ENCODE data around the gene CCDC51. TPM values are rescaled to one million over a fixed set of nuclear protein-coding genes. Genes with fewer than 3 reads are reported as not detected.

Gene CCDC51
- total and polyA plus RNA-seq, 4 donors, result 6.6 to 14.4 (median 11.1) TPM

DNA sequence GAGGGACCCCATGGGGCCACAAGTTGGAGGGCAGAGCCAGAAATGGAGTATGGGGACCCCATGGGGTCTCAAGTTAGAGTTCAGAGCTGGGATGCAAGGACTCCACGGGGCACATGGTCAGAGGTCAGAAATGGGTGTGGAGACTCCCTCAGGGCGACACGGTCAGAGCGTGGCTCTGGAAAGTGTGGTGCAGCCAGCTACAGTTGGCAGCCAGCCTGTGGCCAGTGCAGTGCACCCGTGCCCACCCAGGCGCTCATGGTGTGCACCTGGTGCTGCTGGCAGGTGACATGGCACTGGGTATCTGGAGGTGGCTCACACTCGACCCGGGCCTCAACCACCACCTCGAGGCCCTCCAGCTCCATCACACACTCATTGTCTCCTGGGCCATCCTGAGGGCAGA, 21.3 kb downstream of the CCDC51 start:
- 93 to 95% methylated on average over 9 of the region's 9 CpGs for WGBS, 2 donors
- no peak overlapping the region for H3K9ac ChIP-seq (ENCODE audit: insufficient read depth in 1 of 2, low read length in 2 of 2)
- H3K9me3 ChIP-seq (ENCODE audit: control insufficient read depth in 4 of 4, insufficient read depth in 3 of 4, low read length in 3 of 4), result no peaks in the 10 kb centered on the region
- H3K4me1 ChIP-seq (ENCODE audit: control insufficient read depth in 5 of 5, insufficient read depth in 5 of 5, low read length in 5 of 5), result peaks cover 0 to 1% (median 0%) of the 10 kb centered on the region in 5 donors
- no peaks in the 10 kb centered on the region for H3K27me3 ChIP-seq (ENCODE audit: control insufficient read depth in 3 of 3, insufficient read depth in 3 of 3, low read length in 2 of 3)
- peaks cover 0 to 57% (median 15%) of the 10 kb centered on the region in 4 donors for H3K36me3 ChIP-seq (ENCODE audit: control insufficient read depth in 4 of 4, insufficient read depth in 4 of 4, low read length in 4 of 4)
- no peak for DNase-seq
- no peak for ATAC-seq (ENCODE audit: insufficient read depth, low FRiP score)
- H3K27ac ChIP-seq (ENCODE audit: low read depth in 1 of 2, low read length in 1 of 2), result no peak overlapping the region
- H3K4me3 ChIP-seq, result no peak overlapping the region
- TF ChIP-seq, protein P1, sequence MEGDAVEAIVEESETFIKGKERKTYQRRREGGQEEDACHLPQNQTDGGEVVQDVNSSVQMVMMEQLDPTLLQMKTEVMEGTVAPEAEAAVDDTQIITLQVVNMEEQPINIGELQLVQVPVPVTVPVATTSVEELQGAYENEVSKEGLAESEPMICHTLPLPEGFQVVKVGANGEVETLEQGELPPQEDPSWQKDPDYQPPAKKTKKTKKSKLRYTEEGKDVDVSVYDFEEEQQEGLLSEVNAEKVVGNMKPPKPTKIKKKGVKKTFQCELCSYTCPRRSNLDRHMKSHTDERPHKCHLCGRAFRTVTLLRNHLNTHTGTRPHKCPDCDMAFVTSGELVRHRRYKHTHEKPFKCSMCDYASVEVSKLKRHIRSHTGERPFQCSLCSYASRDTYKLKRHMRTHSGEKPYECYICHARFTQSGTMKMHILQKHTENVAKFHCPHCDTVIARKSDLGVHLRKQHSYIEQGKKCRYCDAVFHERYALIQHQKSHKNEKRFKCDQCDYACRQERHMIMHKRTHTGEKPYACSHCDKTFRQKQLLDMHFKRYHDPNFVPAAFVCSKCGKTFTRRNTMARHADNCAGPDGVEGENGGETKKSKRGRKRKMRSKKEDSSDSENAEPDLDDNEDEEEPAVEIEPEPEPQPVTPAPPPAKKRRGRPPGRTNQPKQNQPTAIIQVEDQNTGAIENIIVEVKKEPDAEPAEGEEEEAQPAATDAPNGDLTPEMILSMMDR (IDR thresholded peaks at IDR 0.05; ENCODE audit: control extremely low read depth, extremely low read depth), result no peak

DNA sequence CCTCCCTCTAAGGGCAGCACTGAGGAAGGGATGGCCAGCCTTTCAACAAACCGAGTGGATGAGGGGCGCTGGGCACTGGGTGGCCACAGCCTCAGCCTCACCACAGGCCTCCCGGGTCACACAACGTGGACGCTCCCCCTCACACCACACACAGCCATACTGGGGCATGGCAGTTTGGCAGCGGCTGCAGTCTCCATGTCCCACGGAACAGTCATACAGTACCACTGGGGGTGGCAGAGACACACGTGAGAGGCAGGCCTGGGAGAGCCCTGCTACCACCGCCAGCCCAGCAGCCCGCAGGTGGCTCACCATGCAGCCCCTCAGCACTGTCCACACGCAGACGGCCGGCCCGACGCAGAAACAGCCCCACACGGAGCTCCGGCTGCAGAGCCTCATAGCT, 21.8 kb downstream of the CCDC51 start:
- TF ChIP-seq, protein P1 (IDR thresholded peaks at IDR 0.05; ENCODE audit: control extremely low read depth, extremely low read depth), result no peak
- H3K27me3 ChIP-seq (ENCODE audit: control insufficient read depth in 3 of 3, insufficient read depth in 3 of 3, low read length in 2 of 3), result no peaks in the 10 kb centered on the region
- H3K9ac ChIP-seq (ENCODE audit: insufficient read depth in 1 of 2, low read length in 2 of 2), result no peak overlapping the region
- DNase-seq, result no peak
- peaks cover 0 to 59% (median 17%) of the 10 kb centered on the region in 4 donors for H3K36me3 ChIP-seq (ENCODE audit: control insufficient read depth in 4 of 4, insufficient read depth in 4 of 4, low read length in 4 of 4)
- no peak overlapping the region for H3K27ac ChIP-seq (ENCODE audit: low read depth in 1 of 2, low read length in 1 of 2)
- H3K9me3 ChIP-seq (ENCODE audit: control insufficient read depth in 4 of 4, insufficient read depth in 3 of 4, low read length in 3 of 4), result no peaks in the 10 kb centered on the region
- peaks cover 0 to 1% (median 0%) of the 10 kb centered on the region in 5 donors for H3K4me1 ChIP-seq (ENCODE audit: control insufficient read depth in 5 of 5, insufficient read depth in 5 of 5, low read length in 5 of 5)
- WGBS, 2 donors, result 94 to 96% methylated on average over 17 of the region's 17 CpGs
- ATAC-seq (ENCODE audit: insufficient read depth, low FRiP score), result no peak
- no peak overlapping the region for H3K4me3 ChIP-seq

DNA sequence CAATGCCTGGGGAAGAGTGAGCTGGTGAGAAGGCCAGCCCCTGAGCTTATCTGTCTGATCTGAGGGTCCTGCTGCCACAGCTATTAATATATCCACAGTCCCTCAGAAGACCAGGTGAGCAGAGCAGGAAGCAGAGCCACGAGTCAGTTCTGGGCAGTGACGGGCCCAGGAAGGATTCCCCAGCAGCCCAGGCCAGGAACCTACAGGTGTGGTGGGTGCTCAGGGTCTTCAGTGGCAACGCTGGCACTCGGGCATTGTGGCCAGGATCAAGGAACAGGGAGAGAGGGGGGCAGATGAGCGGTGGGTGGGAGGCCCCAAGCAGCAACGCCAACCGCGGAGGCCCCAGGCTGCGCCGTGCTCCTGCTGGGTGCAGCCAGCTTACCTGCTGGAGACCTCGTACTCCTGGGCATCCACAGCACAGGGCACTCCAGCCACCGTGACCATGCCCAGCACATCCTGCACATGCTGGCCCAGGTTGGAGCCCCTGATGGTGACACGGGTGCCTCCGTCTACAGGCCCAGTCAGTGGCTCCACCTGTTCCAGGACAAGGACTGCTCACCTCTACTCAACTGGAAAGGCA, 22.3 kb downstream of the CCDC51 start:
- H3K27me3 ChIP-seq (ENCODE audit: control insufficient read depth in 3 of 3, insufficient read depth in 3 of 3, low read length in 2 of 3), result no peaks in the 10 kb centered on the region
- H3K9me3 ChIP-seq (ENCODE audit: control insufficient read depth in 4 of 4, insufficient read depth in 3 of 4, low read length in 3 of 4), result no peaks in the 10 kb centered on the region
- peaks cover 0 to 62% (median 19%) of the 10 kb centered on the region in 4 donors for H3K36me3 ChIP-seq (ENCODE audit: control insufficient read depth in 4 of 4, insufficient read depth in 4 of 4, low read length in 4 of 4)
- no peak overlapping the region for H3K9ac ChIP-seq (ENCODE audit: insufficient read depth in 1 of 2, low read length in 2 of 2)
- DNase-seq (no peak), ATAC-seq (ENCODE audit: insufficient read depth, low FRiP score) (no peak)
- TF ChIP-seq, protein P1 (IDR thresholded peaks at IDR 0.05; ENCODE audit: control extremely low read depth, extremely low read depth), result no peak
- H3K27ac ChIP-seq (ENCODE audit: low read depth in 1 of 2, low read length in 1 of 2), result no peak overlapping the region
- H3K4me3 ChIP-seq, result no peak overlapping the region
- WGBS, 2 donors, result 93 to 94% methylated on average over 14 of the region's 14 CpGs
- H3K4me1 ChIP-seq (ENCODE audit: control insufficient read depth in 5 of 5, insufficient read depth in 5 of 5, low read length in 5 of 5), result no peaks in the 10 kb centered on the region

DNA sequence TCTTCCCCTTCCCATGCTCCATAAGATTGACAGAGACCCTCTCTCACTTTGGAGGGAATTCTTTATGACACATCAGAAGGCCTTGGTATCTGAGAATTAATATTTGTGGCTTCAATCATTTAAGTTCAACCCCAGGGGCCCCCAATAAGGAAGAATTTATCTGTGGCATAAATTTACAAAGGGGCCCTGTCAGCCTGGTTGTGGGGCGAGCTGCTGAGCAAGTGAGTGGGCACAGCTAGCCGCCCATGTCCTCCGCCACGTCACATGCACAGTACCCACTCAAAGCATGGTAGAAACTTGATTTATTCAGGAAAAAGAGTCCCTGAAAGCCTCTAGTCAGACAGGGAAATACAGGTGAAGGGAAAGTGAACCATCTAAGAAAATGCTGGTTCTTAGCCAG, 23.4 kb downstream of the CCDC51 start:
- DNase-seq (no peak), ATAC-seq (ENCODE audit: insufficient read depth, low FRiP score) (no peak)
- Histone ChIP-seq H3K9me3 (ENCODE audit: control insufficient read depth in 4 of 4, insufficient read depth in 3 of 4, low read length in 3 of 4) (no peaks in the 10 kb centered on the region), H3K36me3 (ENCODE audit: control insufficient read depth in 4 of 4, insufficient read depth in 4 of 4, low read length in 4 of 4) (peaks cover 0 to 72% (median 23%) of the 10 kb centered on the region in 4 donors), H3K27me3 (ENCODE audit: control insufficient read depth in 3 of 3, insufficient read depth in 3 of 3, low read length in 2 of 3) (no peaks in the 10 kb centered on the region), H3K4me1 (ENCODE audit: control insufficient read depth in 5 of 5, insufficient read depth in 5 of 5, low read length in 5 of 5) (no peaks in the 10 kb centered on the region), H3K27ac (ENCODE audit: low read depth in 1 of 2, low read length in 1 of 2) (no peak overlapping the region), H3K4me3 (no peak overlapping the region), H3K9ac (ENCODE audit: insufficient read depth in 1 of 2, low read length in 2 of 2) (no peak overlapping the region)
- WGBS, 2 donors, result 97 to 98% methylated on average over 4 of the region's 4 CpGs
- TF ChIP-seq, protein P1 (IDR thresholded peaks at IDR 0.05; ENCODE audit: control extremely low read depth, extremely low read depth), result no peak

All from lung (tissue), 12 donors.